ENCODE data around the gene DNPH1.

The DNPH1 gene

DNA sequence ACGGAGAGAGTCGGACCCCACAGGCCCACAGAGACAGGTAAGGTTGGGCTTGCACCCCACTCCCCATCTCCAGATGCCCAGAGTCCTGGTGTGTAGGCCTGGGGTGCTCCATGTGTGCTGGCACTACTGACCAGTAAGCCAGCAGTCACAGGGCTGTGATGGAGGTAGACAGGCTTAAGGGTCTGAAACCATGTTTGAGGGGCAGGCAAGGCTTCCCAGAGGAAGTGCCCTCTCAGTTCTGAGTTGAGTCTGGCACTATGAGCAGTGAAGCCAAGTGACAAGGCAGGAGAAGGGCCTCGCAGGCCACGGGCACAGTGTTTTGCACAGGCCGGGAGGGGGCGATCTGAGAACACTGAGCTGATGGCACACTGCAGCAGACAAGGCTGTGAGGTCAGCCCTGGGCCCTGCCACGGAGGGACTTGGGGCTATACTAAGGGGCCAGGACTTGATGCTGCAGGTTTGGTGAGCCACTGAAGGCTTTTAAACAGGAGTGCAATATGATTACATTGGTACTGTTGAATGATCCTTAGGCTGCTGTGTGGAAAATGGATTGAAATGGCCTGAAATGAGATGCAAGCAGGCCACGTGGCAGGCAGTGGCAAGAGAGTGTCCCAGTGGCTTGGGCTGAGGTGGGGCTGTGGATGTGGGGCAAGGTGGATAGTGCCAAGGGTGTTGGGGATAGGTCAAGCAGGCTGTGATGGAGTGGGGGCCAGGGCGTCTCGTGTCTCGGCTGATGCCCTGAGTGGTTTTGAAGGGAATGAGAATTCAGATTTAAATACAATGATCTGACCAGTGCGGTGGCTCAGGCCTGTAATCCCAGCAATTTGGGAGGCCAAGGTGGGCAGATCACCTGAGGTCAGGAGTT is 34.3 kb upstream of the DNPH1 start:
- DNase-seq (ENCODE audit: low spot score), result peak; percentile 75

DNA sequence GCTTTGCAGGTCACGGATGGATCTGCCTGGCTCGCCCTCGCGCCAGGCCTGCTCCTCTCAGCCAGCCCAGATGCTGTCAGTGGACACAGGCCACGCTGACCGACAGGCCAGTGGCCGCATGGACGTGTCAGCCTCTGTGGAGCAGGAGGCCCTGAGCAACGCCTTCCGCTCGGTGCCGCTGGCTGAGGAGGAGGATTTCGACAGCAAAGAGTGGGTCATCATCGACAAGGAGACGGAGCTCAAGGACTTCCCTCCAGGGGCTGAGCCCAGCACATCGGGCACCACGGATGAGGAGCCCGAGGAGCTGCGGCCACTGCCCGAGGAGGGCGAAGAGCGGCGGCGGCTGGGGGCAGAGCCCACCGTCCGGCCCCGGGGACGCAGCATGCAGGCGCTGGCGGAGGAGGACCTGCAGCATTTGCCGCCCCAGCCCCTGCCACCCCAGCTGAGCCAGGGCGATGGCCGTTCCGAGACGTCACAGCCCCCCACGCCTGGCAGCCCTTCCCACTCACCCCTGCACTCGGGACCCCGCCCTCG is 33.6 kb upstream of the DNPH1 start:
- DNase-seq (ENCODE audit: low spot score), result no peak

GRCh38 chr6:43262000-43262779 is 32.9 kb upstream of the DNPH1 start:
- DNase-seq (ENCODE audit: low spot score), result no peak

DNA sequence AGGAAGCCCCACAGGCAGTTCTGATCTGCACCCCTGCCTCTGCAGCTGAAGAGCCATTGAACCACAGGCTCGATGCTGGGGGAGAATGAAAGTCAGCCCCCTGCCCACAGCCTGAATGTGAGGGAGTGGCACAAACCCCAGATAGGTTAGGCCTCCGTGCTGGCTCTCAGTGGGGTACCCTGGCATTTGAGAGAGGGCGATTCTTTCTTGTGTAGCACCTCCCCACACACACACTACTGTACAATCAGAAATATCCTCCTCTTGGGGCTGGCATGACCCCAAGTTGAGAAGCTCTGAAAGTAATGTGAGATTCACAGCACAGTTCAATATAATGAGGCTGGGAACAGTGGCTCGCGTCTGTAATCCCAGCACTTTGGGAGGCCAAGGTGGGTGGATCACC is 31.9 kb upstream of the DNPH1 start:
- no peak for DNase-seq (ENCODE audit: low spot score)

- no peak for DNase-seq (ENCODE audit: low spot score)
Observed at GRCh38 chr6:43260791-43261190, 31.5 kb upstream of the DNPH1 start.

GRCh38 chr6:43258807-43259686 is 29.8 kb upstream of the DNPH1 start:
- DNase-seq (ENCODE audit: low spot score), result no peak

DNA sequence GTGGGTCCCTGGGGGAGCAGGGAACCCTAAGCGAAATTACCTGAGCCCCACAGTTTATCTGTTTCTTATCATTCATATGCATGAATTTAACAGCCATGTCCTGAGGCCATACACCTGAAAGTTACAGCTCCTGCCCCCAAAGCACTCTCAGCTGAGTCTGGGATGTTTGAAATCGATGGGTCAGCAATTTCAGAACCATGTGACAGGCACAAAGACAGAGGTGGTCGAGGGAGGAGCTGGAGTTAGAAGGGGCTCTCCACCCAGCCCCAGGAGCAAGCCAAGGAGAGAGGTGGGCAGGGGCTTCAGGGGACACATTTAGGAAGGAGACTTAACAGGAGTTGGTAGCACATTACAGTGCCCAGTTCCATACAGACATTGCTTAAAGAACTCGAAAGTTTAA is 28.9 kb upstream of the DNPH1 start:
- no peak for DNase-seq (ENCODE audit: low spot score)

DNA sequence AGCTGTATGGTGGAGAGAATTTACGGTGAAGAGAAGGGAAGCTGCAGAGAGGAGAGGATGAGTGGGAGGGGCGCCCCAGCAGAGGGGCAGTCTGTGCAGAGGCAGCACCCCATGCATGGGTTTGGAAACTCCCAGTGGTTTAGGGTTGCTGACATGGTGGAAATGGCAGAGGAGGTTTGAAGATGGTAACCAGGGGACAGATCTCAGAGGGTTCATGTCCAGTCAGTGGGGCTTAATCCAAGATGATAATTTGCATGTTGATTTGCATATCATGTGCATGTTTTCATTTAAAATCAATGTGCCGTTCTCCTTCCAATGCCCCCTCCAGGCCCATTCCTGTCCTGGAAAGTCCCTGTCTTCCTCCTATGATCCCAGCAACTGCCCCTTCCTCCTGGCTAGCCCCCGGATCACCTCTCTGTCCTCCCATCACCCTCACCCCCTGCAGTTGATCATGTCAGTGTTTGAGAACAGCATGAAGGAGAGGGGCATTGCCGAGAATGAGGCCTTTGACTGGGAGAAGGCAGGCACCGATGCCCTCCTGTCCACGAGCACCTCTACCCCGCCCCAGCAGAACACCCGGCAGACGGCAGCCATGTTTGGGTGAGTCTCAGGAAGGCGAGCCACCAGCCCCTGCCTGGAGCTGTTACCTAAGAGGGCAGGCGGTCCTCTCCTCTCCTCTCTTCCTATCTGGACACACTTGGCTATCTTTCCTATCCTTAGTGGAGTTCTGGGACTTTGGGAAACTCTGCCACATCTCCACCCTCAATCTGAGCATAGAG is 28.3 kb upstream of the DNPH1 start:
- DNase-seq (ENCODE audit: low spot score), result no peak

- no peak for DNase-seq (ENCODE audit: low spot score)
Observed at GRCh38 chr6:43256670-43257366, 27.5 kb upstream of the DNPH1 start.

DNA sequence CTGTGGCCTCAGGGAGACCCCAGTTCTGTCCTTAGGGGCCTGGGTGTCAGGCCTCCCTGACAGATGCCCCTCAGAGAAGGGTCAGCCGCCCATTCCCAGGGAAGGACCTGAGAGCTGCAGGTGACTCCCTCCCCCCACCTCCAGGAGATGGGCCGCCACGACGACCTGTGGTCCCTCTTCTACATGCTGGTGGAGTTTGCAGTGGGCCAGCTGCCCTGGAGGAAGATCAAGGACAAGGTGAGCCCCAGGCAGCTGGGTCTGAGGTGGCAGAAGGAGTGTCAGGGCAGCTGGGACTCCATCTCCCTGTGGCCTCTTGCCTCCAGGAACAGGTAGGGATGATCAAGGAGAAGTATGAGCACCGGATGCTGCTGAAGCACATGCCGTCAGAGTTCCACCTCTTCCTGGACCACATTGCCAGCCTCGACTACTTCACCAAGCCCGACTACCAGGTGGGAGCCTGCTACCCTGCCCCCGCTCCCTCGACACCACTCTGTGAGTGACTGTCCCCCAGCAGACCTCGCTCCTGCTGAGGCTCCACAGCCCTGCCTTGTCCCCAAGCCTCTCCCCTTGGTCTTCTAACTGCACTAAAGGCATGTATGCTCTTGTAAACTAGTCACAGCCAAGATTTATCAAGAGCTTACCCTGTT is 26.2 kb upstream of the DNPH1 start:
- no peak for DNase-seq (ENCODE audit: low spot score)

- DNase-seq (ENCODE audit: low spot score), result no peak
Observed at GRCh38 chr6:43254846-43255245, 25.6 kb upstream of the DNPH1 start.

DNA sequence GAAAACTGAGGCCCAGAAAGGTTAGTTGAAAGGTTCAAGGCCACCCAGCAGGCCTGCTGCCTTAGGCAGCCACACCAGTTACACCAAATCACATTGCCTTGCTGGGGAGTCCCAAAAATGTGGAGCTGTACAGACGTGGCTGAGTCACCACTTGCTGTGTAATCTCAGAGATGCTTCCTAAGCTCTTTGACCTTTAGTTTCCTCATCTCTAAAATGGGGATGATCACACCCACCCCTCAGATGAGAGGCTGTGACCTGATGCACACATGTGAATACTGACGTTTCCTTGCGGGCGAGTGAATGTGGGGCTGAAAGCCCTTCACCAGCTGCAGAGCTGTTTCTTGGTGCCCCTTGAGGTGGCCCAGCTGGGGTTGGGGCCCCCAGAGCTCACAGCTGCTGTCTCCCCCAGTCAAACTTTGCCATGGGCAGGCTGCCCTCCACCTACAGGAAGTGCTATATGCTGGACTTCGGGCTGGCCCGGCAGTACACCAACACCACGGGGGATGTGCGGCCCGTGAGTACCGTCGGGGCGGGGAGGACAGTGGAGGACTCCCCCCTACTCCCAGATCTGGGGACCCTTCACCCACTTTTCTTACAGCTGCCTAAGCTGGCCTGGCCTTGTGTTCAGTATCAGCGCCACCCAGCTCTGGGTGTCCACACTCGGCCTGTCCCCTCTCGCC is 25.0 kb upstream of the DNPH1 start:
- DNase-seq (ENCODE audit: low spot score), result peak; percentile 36

- no peak for DNase-seq (ENCODE audit: low spot score)
Observed at GRCh38 chr6:43253401-43253800, 24.1 kb upstream of the DNPH1 start.

- DNase-seq (ENCODE audit: low spot score), result no peak
Observed at GRCh38 chr6:43250992-43251373, 21.7 kb upstream of the DNPH1 start.

- DNase-seq (ENCODE audit: low spot score), result no peak
Observed at GRCh38 chr6:43248791-43249190, 19.5 kb upstream of the DNPH1 start.

DNA sequence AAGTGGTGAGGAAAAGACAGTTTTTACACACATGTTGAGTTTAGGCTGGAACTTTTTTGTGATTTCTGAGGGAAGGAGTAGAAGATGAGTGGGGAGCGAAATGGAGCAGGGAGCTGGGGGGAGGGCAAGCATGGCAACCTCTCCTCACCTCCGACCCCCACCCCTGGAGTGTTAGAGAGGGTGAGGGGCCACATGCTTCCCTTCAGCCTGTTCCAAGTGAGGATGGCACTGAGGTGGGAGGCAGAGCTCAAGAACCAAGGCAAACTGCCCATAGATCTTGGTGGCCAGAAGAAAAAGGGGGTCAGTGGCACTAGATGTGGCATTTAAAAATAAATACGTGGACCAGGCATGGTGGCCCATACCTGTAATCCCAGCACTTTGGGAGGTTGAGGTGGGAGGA is 18.8 kb upstream of the DNPH1 start:
- DNase-seq (ENCODE audit: low spot score), result no peak

- DNase-seq (ENCODE audit: low spot score), result peak; percentile 87
Observed at GRCh38 chr6:43247114-43247999, 18.1 kb upstream of the DNPH1 start.

- DNase-seq (ENCODE audit: low spot score), result peak; percentile 40
Observed at GRCh38 chr6:43246301-43247113, 17.2 kb upstream of the DNPH1 start.

Measured in activated CD4-positive, alpha-beta T cell treated with anti-CD3 and anti-CD28 coated beads, Interleukin-2, Interleukin-4, amounts not matched to agents 100 ng/mL and 50 ng/mL, durations not matched to agents 16 hours and 8 hours (primary cell).